HEK293T (cell line): Measurements from ENCODE around the gene MCCD1.

Source experiments
- FOXM1 ChIP-seq: fragments of 450-650 bp; IDR thresholded peaks from 2 replicates; pipeline ENCODE4 v1.6.1; 2017; ENCODE audit warnings: mild to moderate bottlenecking, borderline replicate concordance
- HDGF ChIP-seq: fragments of 450-650 bp; IDR thresholded peaks from 2 replicates; pipeline ENCODE4 v1.6.1; 2017; ENCODE audit warnings: antibody characterized with exemption, borderline replicate concordance
- L3MBTL2 ChIP-seq: fragments of 450-650 bp; conservative IDR thresholded peaks from 2 replicates; pipeline ENCODE4 v1.6.1; 2016; ENCODE audit warnings: mild to moderate bottlenecking
- LEF1 ChIP-seq: fragments of 450-650 bp; IDR thresholded peaks from 2 replicates; pipeline ENCODE4 v1.6.1; 2017; ENCODE audit warnings: mild to moderate bottlenecking, borderline replicate concordance
- SP1 ChIP-seq: fragments of 450-650 bp; IDR thresholded peaks from 2 replicates; pipeline ENCODE4 v1.6.1; 2017
- SUZ12 ChIP-seq: fragments of 450-650 bp; IDR thresholded peaks from 2 replicates; pipeline ENCODE4 v1.6.1; 2016; ENCODE audit warnings: mild to moderate bottlenecking
- TARDBP ChIP-seq: fragments of 450-650 bp; IDR thresholded peaks from 2 replicates; pipeline ENCODE4 v1.6.1; 2016
- TF ChIP-seq, protein P1 (sequence below): fragments of 450-650 bp; IDR thresholded peaks from 2 replicates; pipeline ENCODE4 v1.6.1; 2016

GRCh38 chr6:31544676-31545075 lies 15.9 kb downstream of the MCCD1 start:
- no peak for TF ChIP-seq SP1
- no peak for TF ChIP-seq L3MBTL2
- TF ChIP-seq FOXM1, result no peak
- no peak for TF ChIP-seq LEF1
- TF ChIP-seq, protein P1, sequence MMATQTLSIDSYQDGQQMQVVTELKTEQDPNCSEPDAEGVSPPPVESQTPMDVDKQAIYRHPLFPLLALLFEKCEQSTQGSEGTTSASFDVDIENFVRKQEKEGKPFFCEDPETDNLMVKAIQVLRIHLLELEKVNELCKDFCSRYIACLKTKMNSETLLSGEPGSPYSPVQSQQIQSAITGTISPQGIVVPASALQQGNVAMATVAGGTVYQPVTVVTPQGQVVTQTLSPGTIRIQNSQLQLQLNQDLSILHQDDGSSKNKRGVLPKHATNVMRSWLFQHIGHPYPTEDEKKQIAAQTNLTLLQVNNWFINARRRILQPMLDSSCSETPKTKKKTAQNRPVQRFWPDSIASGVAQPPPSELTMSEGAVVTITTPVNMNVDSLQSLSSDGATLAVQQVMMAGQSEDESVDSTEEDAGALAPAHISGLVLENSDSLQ, result no peak
- TF ChIP-seq TARDBP, result no peak
- TF ChIP-seq SUZ12, result no peak
- TF ChIP-seq HDGF, result no peak
